ENCODE results near the gene PPP6R3.

Gene PPP6R3

GRCh38 chr11:68460741-68461574 is at the start of gene PPP6R3:
Gene PPP6R3, plus strand, starts transcription at chr11:68460752. Its CDS starts 76,913 bp downstream, at chr11:68537665.
- Histone ChIP-seq H3K4me3 (ENCODE audit: low read depth, low read length) (peak within 1 kb of the TSS; percentile 94), H3K27ac (ENCODE audit: low read depth, low read length) (peak within 1 kb of the TSS; percentile 98), H3K27me3 (ENCODE audit: control insufficient read depth, insufficient read depth, low read length) (no peaks in the 10 kb centered on the region), H3K9ac (ENCODE audit: low read depth, low read length) (peak within 1 kb of the TSS; percentile 91), H3K36me3 (ENCODE audit: control insufficient read depth, insufficient read depth, low read length) (no peaks in the 10 kb centered on the region), H3K4me1 (ENCODE audit: control insufficient read depth, insufficient read depth, low read length) (peaks cover 17% of the 10 kb centered on the region), H3K9me3 (ENCODE audit: control insufficient read depth, insufficient read depth, low read length) (no peaks in the 10 kb centered on the region)

GRCh38 chr11:68411501-68411991 is 49.0 kb upstream of the PPP6R3 start:
- Histone ChIP-seq H3K4me1 (ENCODE audit: control insufficient read depth, insufficient read depth, low read length) (no peaks in the 10 kb centered on the region), H3K4me3 (ENCODE audit: low read depth, low read length) (no peak overlapping the region), H3K27ac (ENCODE audit: low read depth, low read length) (no peak overlapping the region), H3K36me3 (ENCODE audit: control insufficient read depth, insufficient read depth, low read length) (peaks cover 68% of the 10 kb centered on the region), H3K9ac (ENCODE audit: low read depth, low read length) (no peak overlapping the region), H3K9me3 (ENCODE audit: control insufficient read depth, insufficient read depth, low read length) (no peaks in the 10 kb centered on the region), H3K27me3 (ENCODE audit: control insufficient read depth, insufficient read depth, low read length) (no peaks in the 10 kb centered on the region)

- H3K4me1 ChIP-seq (ENCODE audit: control insufficient read depth, insufficient read depth, low read length), result no peaks in the 10 kb centered on the region
- H3K4me3 ChIP-seq (ENCODE audit: low read depth, low read length), result no peak overlapping the region
- no peaks in the 10 kb centered on the region for H3K27me3 ChIP-seq (ENCODE audit: control insufficient read depth, insufficient read depth, low read length)
- no peak overlapping the region for H3K9ac ChIP-seq (ENCODE audit: low read depth, low read length)
- H3K36me3 ChIP-seq (ENCODE audit: control insufficient read depth, insufficient read depth, low read length), result peaks cover 72% of the 10 kb centered on the region
- no peak overlapping the region for H3K27ac ChIP-seq (ENCODE audit: low read depth, low read length)
- no peaks in the 10 kb centered on the region for H3K9me3 ChIP-seq (ENCODE audit: control insufficient read depth, insufficient read depth, low read length)
These were observed 47.7 kb upstream of the PPP6R3 start for GRCh38 chr11:68412593-68413475.

- Histone ChIP-seq H3K27me3 (ENCODE audit: control insufficient read depth, insufficient read depth, low read length) (no peaks in the 10 kb centered on the region), H3K27ac (ENCODE audit: low read depth, low read length) (no peak overlapping the region), H3K36me3 (ENCODE audit: control insufficient read depth, insufficient read depth, low read length) (peaks cover 71% of the 10 kb centered on the region), H3K4me3 (ENCODE audit: low read depth, low read length) (no peak overlapping the region), H3K4me1 (ENCODE audit: control insufficient read depth, insufficient read depth, low read length) (no peaks in the 10 kb centered on the region), H3K9ac (ENCODE audit: low read depth, low read length) (no peak overlapping the region), H3K9me3 (ENCODE audit: control insufficient read depth, insufficient read depth, low read length) (no peaks in the 10 kb centered on the region)
These were observed 47.0 kb upstream of the PPP6R3 start for GRCh38 chr11:68413591-68413999.

- no peak overlapping the region for H3K4me3 ChIP-seq (ENCODE audit: low read depth, low read length)
- H3K9ac ChIP-seq (ENCODE audit: low read depth, low read length), result no peak overlapping the region
- no peak overlapping the region for H3K27ac ChIP-seq (ENCODE audit: low read depth, low read length)
- H3K9me3 ChIP-seq (ENCODE audit: control insufficient read depth, insufficient read depth, low read length), result no peaks in the 10 kb centered on the region
- no peaks in the 10 kb centered on the region for H3K4me1 ChIP-seq (ENCODE audit: control insufficient read depth, insufficient read depth, low read length)
- H3K36me3 ChIP-seq (ENCODE audit: control insufficient read depth, insufficient read depth, low read length), result peaks cover 68% of the 10 kb centered on the region
- no peaks in the 10 kb centered on the region for H3K27me3 ChIP-seq (ENCODE audit: control insufficient read depth, insufficient read depth, low read length)
These were observed 45.9 kb upstream of the PPP6R3 start for GRCh38 chr11:68414496-68415221.

- Histone ChIP-seq H3K9me3 (ENCODE audit: control insufficient read depth, insufficient read depth, low read length) (no peaks in the 10 kb centered on the region), H3K9ac (ENCODE audit: low read depth, low read length) (no peak overlapping the region), H3K36me3 (ENCODE audit: control insufficient read depth, insufficient read depth, low read length) (peaks cover 57% of the 10 kb centered on the region), H3K4me1 (ENCODE audit: control insufficient read depth, insufficient read depth, low read length) (no peaks in the 10 kb centered on the region), H3K4me3 (ENCODE audit: low read depth, low read length) (no peak overlapping the region), H3K27ac (ENCODE audit: low read depth, low read length) (no peak overlapping the region), H3K27me3 (ENCODE audit: control insufficient read depth, insufficient read depth, low read length) (no peaks in the 10 kb centered on the region)
These were observed 44.4 kb upstream of the PPP6R3 start for GRCh38 chr11:68416070-68416578.

- Histone ChIP-seq H3K36me3 (ENCODE audit: control insufficient read depth, insufficient read depth, low read length) (peaks cover 37% of the 10 kb centered on the region), H3K9ac (ENCODE audit: low read depth, low read length) (no peak overlapping the region), H3K27me3 (ENCODE audit: control insufficient read depth, insufficient read depth, low read length) (no peaks in the 10 kb centered on the region), H3K4me3 (ENCODE audit: low read depth, low read length) (no peak overlapping the region), H3K27ac (ENCODE audit: low read depth, low read length) (no peak overlapping the region), H3K9me3 (ENCODE audit: control insufficient read depth, insufficient read depth, low read length) (no peaks in the 10 kb centered on the region), H3K4me1 (ENCODE audit: control insufficient read depth, insufficient read depth, low read length) (no peaks in the 10 kb centered on the region)
These were observed 41.9 kb upstream of the PPP6R3 start for GRCh38 chr11:68418648-68419047.

GRCh38 chr11:68420171-68420570 is 40.4 kb upstream of the PPP6R3 start:
- Histone ChIP-seq H3K27me3 (ENCODE audit: control insufficient read depth, insufficient read depth, low read length) (no peaks in the 10 kb centered on the region), H3K9ac (ENCODE audit: low read depth, low read length) (no peak overlapping the region), H3K4me3 (ENCODE audit: low read depth, low read length) (no peak overlapping the region), H3K9me3 (ENCODE audit: control insufficient read depth, insufficient read depth, low read length) (no peaks in the 10 kb centered on the region), H3K36me3 (ENCODE audit: control insufficient read depth, insufficient read depth, low read length) (peaks cover 38% of the 10 kb centered on the region), H3K4me1 (ENCODE audit: control insufficient read depth, insufficient read depth, low read length) (no peaks in the 10 kb centered on the region), H3K27ac (ENCODE audit: low read depth, low read length) (no peak overlapping the region)

- no peak overlapping the region for H3K9ac ChIP-seq (ENCODE audit: low read depth, low read length)
- H3K36me3 ChIP-seq (ENCODE audit: control insufficient read depth, insufficient read depth, low read length), result peaks cover 45% of the 10 kb centered on the region
- no peaks in the 10 kb centered on the region; the same call in 1 of the 2 replicates for H3K9me3 ChIP-seq (ENCODE audit: control insufficient read depth, insufficient read depth, low read length)
- no peak overlapping the region for H3K27ac ChIP-seq (ENCODE audit: low read depth, low read length)
- no peak overlapping the region for H3K4me3 ChIP-seq (ENCODE audit: low read depth, low read length)
- H3K27me3 ChIP-seq (ENCODE audit: control insufficient read depth, insufficient read depth, low read length), result no peaks in the 10 kb centered on the region
- H3K4me1 ChIP-seq (ENCODE audit: control insufficient read depth, insufficient read depth, low read length), result no peaks in the 10 kb centered on the region
These were observed 37.1 kb upstream of the PPP6R3 start for GRCh38 chr11:68423481-68423880.

- Histone ChIP-seq H3K4me3 (ENCODE audit: low read depth, low read length) (no peak overlapping the region), H3K9me3 (ENCODE audit: control insufficient read depth, insufficient read depth, low read length) (peaks cover 2% of the 10 kb centered on the region; the same call in 1 of the 2 replicates), H3K4me1 (ENCODE audit: control insufficient read depth, insufficient read depth, low read length) (no peaks in the 10 kb centered on the region), H3K27me3 (ENCODE audit: control insufficient read depth, insufficient read depth, low read length) (no peaks in the 10 kb centered on the region), H3K9ac (ENCODE audit: low read depth, low read length) (no peak overlapping the region), H3K36me3 (ENCODE audit: control insufficient read depth, insufficient read depth, low read length) (peaks cover 49% of the 10 kb centered on the region), H3K27ac (ENCODE audit: low read depth, low read length) (no peak overlapping the region)
These were observed 36.4 kb upstream of the PPP6R3 start for GRCh38 chr11:68424101-68424632.

Data from HUES48 (cell line).